WTC11 (cell line): Measurements from ENCODE around the gene B4GALNT2. TPM values are rescaled to one million over a fixed set of nuclear protein-coding genes. Genes with fewer than 3 reads are reported as not detected.

Experiments
- ATAC-seq: fragments of 200-7000 bp; cut with Tn5 transposase; 2 replicates; pipeline ENCODE4 v1.10.0; 2021; ENCODE audit warnings: mild to moderate bottlenecking, moderate library complexity
- CTCF ChIA-PET: fragments of 300-600 bp; sonication (Branson Sonifier 250); formaldehyde crosslinking; loops from one replicate; lab custom pipeline; 2021; ENCODE audit warnings: antibody characterized with exemption; lab: Charles Lee
- POLR2A ChIA-PET: fragments of 350-600 bp; sonication (Branson Sonifier 250); formaldehyde crosslinking; loops from one replicate; lab custom pipeline; 2021; ENCODE audit warnings: antibody characterized with exemption; lab: Charles Lee
- DNase-seq: peaks from one replicate; pipeline ENCODE4 v3.0.0; 2021; ENCODE audit warnings: low spot score
- H3K27ac Mint-ChIP-seq: 2 replicates; pipeline ENCODE4 v1.8.0; 2021; ENCODE audit warnings: mixed read lengths
- H3K27me3 Mint-ChIP-seq: 2 replicates; pipeline ENCODE4 v1.8.0; 2021; ENCODE audit warnings: low read depth, mild to moderate bottlenecking, moderate library complexity, mixed read lengths
- H3K36me3 Mint-ChIP-seq: 2 replicates; pipeline ENCODE4 v1.8.0; 2021; ENCODE audit warnings: mixed read lengths
- H3K4me1 Mint-ChIP-seq: 2 replicates; pipeline ENCODE4 v1.8.0; 2022; ENCODE audit warnings: mixed read lengths
- H3K4me3 Mint-ChIP-seq: 2 replicates; pipeline ENCODE4 v1.8.0; 2021; ENCODE audit warnings: mild to moderate bottlenecking, moderate library complexity, mixed read lengths
- H3K9me3 Mint-ChIP-seq: 2 replicates; pipeline ENCODE4 v1.8.0; 2021; ENCODE audit warnings: mixed read lengths
- CDX4 ChIP-seq: fragments of 250-450 bp; sonication (Bioruptor Pico); IDR thresholded peaks from 2 replicates; pipeline ENCODE4 v1.9.0; 2021; ENCODE audit warnings: moderate library complexity, mild to moderate bottlenecking, inconsistent platforms, borderline replicate concordance
- E2F5 ChIP-seq: sonication (generic); formaldehyde crosslinking; IDR thresholded peaks from 2 replicates; pipeline ENCODE4 v1.8.1; 2022; ENCODE audit warnings: mild to moderate bottlenecking, moderate library complexity, missing genetic modification reagents
- ELF4 ChIP-seq: sonication (generic); formaldehyde crosslinking; IDR thresholded peaks from 2 replicates; pipeline ENCODE4 v1.8.1; 2022; ENCODE audit warnings: low read depth, mild to moderate bottlenecking, moderate library complexity, missing genetic modification reagents
- GTF2I ChIP-seq: fragments of 250-450 bp; sonication (Bioruptor Pico); conservative IDR thresholded peaks from 2 replicates; pipeline ENCODE4 v1.4.0; 2021; ENCODE audit warnings: mild to moderate bottlenecking
- MXD4 ChIP-seq: fragments of 250-450 bp; sonication (Bioruptor Pico); IDR thresholded peaks from 2 replicates; pipeline ENCODE4 v1.8.0; 2021; ENCODE audit warnings: mild to moderate bottlenecking, moderate library complexity, borderline replicate concordance
- NFYB ChIP-seq: sonication (generic); formaldehyde crosslinking; conservative IDR thresholded peaks from 2 replicates; pipeline ENCODE4 v1.8.0; 2022; ENCODE audit warnings: low read depth, missing genetic modification reagents
- PREB ChIP-seq: sonication (generic); formaldehyde crosslinking; IDR thresholded peaks from 2 replicates; pipeline ENCODE4 v1.8.1; 2022; ENCODE audit warnings: mild to moderate bottlenecking, missing genetic modification reagents, moderate library complexity, borderline replicate concordance
- PRRX2 ChIP-seq: fragments of 250-450 bp; sonication (Bioruptor Pico); IDR thresholded peaks from 2 replicates; pipeline ENCODE4 v1.8.0; 2021; ENCODE audit warnings: mild to moderate bottlenecking
- RORB ChIP-seq: fragments of 250-450 bp; sonication (Bioruptor Pico); IDR thresholded peaks from 2 replicates; pipeline ENCODE4 v1.9.0; 2021; ENCODE audit warnings: mild to moderate bottlenecking
- ZBTB43 ChIP-seq: sonication (generic); formaldehyde crosslinking; IDR thresholded peaks from 2 replicates; pipeline ENCODE4 v1.8.1; 2023; ENCODE audit warnings: mild to moderate bottlenecking, missing genetic modification reagents
- ZNF121 ChIP-seq: sonication (generic); formaldehyde crosslinking; IDR thresholded peaks from 2 replicates; pipeline ENCODE4 v1.8.0; 2023; ENCODE audit warnings: missing genetic modification reagents
- ZNF416 ChIP-seq: fragments of 250-450 bp; sonication (Bioruptor Pico); IDR thresholded peaks from 2 replicates; pipeline ENCODE4 v1.9.0; 2021; ENCODE audit warnings: mild to moderate bottlenecking, inconsistent platforms
- ZNF532 ChIP-seq: fragments of 250-450 bp; sonication (Bioruptor Pico); IDR thresholded peaks from 2 replicates; pipeline ENCODE4 v1.9.0; 2021; ENCODE audit warnings: mild to moderate bottlenecking, borderline replicate concordance
- ZNF671 ChIP-seq: fragments of 250-450 bp; sonication (Bioruptor Pico); IDR thresholded peaks from 2 replicates; pipeline ENCODE4 v1.8.0; 2021; ENCODE audit warnings: mild to moderate bottlenecking
- total RNA-seq: library from RNA; stranded (reverse); gene quantifications from 3 replicates; pipeline ENCODE4 v1.2.3, GENCODE V29; 2021

The B4GALNT2 gene
- total RNA-seq, 1 experiment from 2014 or later = 0.04 TPM

GRCh38 chr17:49151996-49152395 lies 19.4 kb downstream of the B4GALNT2 start:
- no peak overlapping the region for H3K27ac Mint-ChIP-seq
- ATAC-seq = no peak
- CTCF ChIA-PET = no interaction called here
- no peaks in the 10 kb centered on the region for H3K4me1 Mint-ChIP-seq
- H3K36me3 Mint-ChIP-seq = no peaks in the 10 kb centered on the region
- H3K27me3 Mint-ChIP-seq = no peaks in the 10 kb centered on the region; the same call in none of the 2 replicates
- TF ChIP-seq RORB (CRISPR knock-in tag) = no peak
- no peak for TF ChIP-seq ZBTB43 (CRISPR knock-in tag)
- no peak for TF ChIP-seq E2F5 (CRISPR knock-in tag)
- TF ChIP-seq ZNF416 = no peak
- TF ChIP-seq PREB = no peak
- no peak for TF ChIP-seq GTF2I (CRISPR knock-in tag)
- TF ChIP-seq MXD4 (CRISPR knock-in tag) = no peak
- TF ChIP-seq CDX4 (CRISPR knock-in tag) = no peak
- TF ChIP-seq NFYB (CRISPR knock-in tag) = no peak
- no peak for TF ChIP-seq ZNF671 (CRISPR knock-in tag)
- TF ChIP-seq, all 79 proteins: peak for 0
- DNase-seq = no peak
- Mint-ChIP-seq H3K4me3 (no peak overlapping the region), H3K9me3 (no peaks in the 10 kb centered on the region)
- POLR2A ChIA-PET = no interaction called here

- DNase-seq = no peak
- CTCF ChIA-PET = no interaction called here
These were observed 23.7 kb downstream of the B4GALNT2 start for GRCh38 chr17:49156256-49156655.

More at GRCh38 chr17:49156256-49156655, 23.7 kb downstream of the B4GALNT2 start:
- Mint-ChIP-seq H3K27ac (no peak overlapping the region), H3K4me3 (no peak overlapping the region), H3K4me1 (no peaks in the 10 kb centered on the region), H3K9me3 (no peaks in the 10 kb centered on the region), H3K36me3 (no peaks in the 10 kb centered on the region), H3K27me3 (no peaks in the 10 kb centered on the region; the same call in none of the 2 replicates)
- ATAC-seq = no peak
- TF ChIP-seq ZNF121 = no peak
- no peak for TF ChIP-seq ELF4 (CRISPR knock-in tag)
- no peak for TF ChIP-seq PRRX2 (CRISPR knock-in tag)
- no peak for TF ChIP-seq ZNF532 (CRISPR knock-in tag)
- POLR2A ChIA-PET = no interaction called here
